Measurements from ENCODE around the gene ITGA3. TPM values are rescaled to one million over a fixed set of nuclear protein-coding genes. Genes with fewer than 3 reads are reported as not detected.
"Not testable (repeated sequence)": the region's sequence is repeated elsewhere in the genome, so short reads cannot be mapped to it uniquely, and the experiment has no call there.

Gene ITGA3
- total RNA-seq, 1 donor from 2014 or later = 668 TPM

DNA sequence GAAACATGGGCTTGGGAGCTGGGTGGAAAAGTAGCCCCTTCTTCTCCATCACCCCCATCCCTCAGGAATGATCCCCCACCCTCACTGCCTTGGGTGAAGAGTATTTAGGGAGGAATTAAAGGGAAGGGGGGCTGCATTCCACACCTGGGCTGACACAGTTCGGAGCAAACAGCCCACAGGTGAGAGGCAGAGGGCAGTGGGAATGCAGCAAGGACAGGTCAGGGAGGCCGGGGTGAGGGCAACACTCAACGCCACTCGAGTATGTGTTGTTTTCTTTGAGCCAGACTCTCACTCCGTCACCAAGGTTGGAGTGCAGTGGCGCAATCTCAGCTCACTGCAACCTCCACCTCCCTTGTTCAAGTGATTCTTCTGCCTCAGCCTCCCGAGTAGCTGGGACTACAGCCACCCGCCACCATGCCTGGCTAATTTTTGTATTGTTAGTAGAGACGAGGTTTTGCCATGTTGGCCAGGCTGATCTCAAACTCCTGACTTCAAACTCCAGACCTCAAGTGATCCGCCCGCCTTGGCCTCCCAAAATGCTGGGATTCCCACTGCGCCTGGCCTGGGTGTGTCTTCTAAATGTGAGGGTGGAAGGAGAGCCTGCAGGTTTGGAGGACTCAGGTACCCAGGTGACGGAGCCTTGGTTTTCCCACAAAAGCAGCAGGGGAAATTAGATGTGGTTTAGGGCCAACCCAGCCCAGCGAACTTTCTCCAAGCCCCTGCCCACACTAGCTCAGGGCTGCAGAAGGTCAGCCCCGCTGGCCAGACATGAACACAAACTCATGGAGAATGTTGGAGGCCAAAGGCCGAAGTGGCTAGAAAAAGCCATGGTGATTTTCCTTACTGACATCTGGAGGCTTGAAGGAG, 21.2 kb upstream of the ITGA3 start:
- no peak overlapping the region for H3K4me3 ChIP-seq (ENCODE audit: low read depth, low read length)
- TF ChIP-seq, protein P1, sequence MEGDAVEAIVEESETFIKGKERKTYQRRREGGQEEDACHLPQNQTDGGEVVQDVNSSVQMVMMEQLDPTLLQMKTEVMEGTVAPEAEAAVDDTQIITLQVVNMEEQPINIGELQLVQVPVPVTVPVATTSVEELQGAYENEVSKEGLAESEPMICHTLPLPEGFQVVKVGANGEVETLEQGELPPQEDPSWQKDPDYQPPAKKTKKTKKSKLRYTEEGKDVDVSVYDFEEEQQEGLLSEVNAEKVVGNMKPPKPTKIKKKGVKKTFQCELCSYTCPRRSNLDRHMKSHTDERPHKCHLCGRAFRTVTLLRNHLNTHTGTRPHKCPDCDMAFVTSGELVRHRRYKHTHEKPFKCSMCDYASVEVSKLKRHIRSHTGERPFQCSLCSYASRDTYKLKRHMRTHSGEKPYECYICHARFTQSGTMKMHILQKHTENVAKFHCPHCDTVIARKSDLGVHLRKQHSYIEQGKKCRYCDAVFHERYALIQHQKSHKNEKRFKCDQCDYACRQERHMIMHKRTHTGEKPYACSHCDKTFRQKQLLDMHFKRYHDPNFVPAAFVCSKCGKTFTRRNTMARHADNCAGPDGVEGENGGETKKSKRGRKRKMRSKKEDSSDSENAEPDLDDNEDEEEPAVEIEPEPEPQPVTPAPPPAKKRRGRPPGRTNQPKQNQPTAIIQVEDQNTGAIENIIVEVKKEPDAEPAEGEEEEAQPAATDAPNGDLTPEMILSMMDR (conservative IDR thresholded peaks at IDR 0.05; ENCODE audit: low read depth, low read length) = no peak
- no peak for DNase-seq (ENCODE audit: low read depth)

DNA sequence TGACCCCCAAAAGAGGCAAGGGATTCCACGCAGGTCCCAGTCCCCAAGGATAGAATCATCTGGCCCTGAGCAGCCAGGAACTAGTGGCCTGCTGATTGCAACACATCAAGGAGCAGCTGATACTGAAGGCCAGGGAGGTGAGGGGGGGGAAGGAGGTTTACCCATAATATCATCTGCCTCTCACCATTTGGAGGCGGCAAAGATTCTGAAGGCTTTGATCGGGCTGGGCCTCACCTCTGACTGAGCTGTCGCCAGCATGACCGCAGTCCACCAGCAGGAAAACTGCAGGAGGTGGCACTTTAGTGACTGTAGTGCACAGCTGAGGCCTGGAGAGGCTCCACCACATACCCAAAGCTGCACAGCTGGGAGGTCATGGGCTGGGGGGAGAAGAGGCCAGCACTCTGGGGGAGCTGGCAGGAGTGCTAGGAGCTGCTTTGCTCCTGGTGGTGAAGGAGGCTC, 20.5 kb upstream of the ITGA3 start:
- no peak overlapping the region for H3K4me3 ChIP-seq (ENCODE audit: low read depth, low read length)
- TF ChIP-seq, protein P1 (conservative IDR thresholded peaks at IDR 0.05; ENCODE audit: low read depth, low read length) = no peak
- no peak for DNase-seq (ENCODE audit: low read depth)

DNA sequence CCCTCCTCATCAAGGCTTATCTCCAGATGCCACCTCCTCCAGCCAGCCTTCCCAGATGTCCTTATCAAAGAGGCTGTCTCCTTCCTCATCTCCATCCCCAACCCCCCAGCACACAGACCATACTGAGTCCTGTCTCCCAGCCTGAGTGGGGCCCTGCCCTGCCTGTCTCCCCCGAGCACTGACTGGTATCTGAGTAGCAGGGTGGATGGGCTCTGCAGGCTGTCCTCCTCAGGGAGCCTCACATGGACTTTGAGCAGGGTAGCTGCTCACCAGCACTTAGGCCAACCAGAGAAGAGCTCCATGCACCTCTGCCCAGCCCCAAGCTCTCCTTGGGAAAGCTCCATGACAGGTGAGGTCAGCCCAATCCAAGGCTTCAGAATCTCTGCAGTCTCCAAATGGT, 20.0 kb upstream of the ITGA3 start:
- TF ChIP-seq, protein P1 (conservative IDR thresholded peaks at IDR 0.05; ENCODE audit: low read depth, low read length) = no peak
- DNase-seq (ENCODE audit: low read depth) = no peak
- H3K4me3 ChIP-seq (ENCODE audit: low read depth, low read length) = no peak overlapping the region

DNA sequence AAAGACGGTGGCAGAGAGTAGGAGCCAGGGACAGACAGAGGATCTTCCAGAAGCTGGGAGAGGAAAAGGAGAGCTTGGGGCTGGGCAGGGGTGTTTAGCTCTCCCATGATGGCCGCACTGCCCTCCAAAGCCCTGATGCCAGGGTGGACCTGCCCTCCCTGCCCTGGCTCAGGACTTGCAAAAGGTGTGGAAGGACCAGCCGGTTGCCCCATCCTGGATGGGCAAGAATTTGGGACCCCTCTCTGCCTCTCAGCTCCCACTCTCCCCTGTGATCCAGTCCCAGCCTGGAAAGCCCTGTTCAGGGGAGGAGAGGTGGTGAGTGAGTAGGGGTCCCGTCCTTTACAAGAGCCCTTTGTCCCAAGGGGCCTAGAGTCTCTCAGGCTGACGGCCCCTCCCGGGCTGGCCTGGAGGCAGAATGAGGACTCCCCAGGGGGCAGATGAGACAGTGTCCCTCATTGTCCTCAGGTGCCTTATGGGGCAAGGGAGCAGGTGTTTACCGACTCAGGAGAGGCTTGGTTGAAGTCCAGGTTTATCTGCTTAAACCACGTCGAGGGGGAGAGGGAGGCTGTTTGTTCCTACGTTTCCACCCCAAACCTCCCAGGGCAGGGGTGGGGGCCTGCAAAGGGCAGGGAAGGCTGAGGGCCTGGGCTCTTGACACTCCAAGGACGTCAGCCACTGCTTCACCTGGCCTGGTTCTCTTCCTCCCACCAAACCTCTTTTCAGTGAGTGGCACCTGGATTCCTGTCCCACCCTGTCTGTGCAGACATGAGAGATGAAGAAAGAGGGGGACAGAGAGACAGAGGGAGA, 19.3 kb upstream of the ITGA3 start:
- no peak for DNase-seq (ENCODE audit: low read depth)
- H3K4me3 ChIP-seq (ENCODE audit: low read depth, low read length) = no peak overlapping the region
- TF ChIP-seq, protein P1 (conservative IDR thresholded peaks at IDR 0.05; ENCODE audit: low read depth, low read length) = no peak

DNA sequence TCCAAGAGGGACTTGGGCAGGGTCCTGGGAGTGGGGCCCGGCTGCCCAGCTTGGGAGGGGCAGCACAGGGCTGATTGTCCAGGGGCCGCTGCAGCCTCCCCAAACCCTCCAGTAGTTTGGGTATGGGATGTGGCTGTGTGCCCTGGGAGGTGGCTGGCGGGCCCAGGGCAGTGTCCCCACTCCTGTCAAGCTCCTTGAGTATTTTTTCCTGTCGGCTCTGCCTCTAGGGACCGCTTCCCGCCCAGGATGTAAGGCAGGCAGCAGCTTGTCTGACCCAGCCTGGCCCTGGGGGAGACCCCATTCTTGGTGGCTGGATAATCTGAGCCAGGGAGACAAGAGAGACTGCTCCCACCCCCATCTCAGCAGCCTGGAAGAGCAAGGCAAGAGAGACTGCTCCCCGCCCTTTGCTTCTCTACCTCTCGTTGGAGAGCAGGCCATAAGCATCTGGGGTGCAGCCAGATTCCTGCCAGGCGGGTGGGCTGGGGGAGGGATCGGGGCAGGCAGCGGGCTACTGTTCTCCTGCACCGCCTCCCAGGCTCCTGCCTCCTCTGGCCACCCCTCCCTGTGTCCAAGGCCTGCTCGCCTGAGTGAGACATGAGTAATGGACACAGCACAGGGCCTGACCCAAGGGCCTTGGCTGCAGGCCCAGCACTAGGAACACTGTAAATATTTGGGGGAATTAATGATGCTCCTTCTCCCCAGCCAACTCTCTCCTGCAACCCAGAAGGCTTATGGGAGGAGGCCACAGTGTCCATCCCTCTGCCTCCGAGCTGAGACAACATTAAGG, 18.4 kb upstream of the ITGA3 start:
- H3K4me3 ChIP-seq (ENCODE audit: low read depth, low read length) = no peak overlapping the region
- TF ChIP-seq, protein P1 (conservative IDR thresholded peaks at IDR 0.05; ENCODE audit: low read depth, low read length) = no peak
- no peak for DNase-seq (ENCODE audit: low read depth)

DNA sequence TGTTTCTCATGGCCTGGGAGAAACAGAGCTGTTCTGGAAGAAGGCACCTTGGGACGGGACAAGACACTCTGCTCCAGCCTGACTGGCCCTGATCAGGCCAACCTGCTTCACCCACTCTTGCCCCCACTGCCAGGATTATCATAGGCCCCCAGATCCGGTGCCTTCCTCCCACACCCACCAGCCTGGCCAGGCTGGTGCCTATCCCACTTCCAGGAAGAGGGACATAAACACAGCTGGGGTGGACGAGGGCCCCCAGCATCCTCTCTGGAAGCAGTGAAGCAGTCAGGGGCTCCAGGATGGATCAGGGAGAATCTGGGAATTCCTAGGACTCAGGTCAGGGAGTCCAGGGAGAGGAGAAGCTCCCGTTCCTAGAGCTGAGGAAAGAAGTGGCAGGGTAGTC, 16.9 kb upstream of the ITGA3 start:
- H3K4me3 ChIP-seq (ENCODE audit: low read depth, low read length) = no peak overlapping the region
- TF ChIP-seq, protein P1 (conservative IDR thresholded peaks at IDR 0.05; ENCODE audit: low read depth, low read length) = no peak
- DNase-seq (ENCODE audit: low read depth) = no peak

DNA sequence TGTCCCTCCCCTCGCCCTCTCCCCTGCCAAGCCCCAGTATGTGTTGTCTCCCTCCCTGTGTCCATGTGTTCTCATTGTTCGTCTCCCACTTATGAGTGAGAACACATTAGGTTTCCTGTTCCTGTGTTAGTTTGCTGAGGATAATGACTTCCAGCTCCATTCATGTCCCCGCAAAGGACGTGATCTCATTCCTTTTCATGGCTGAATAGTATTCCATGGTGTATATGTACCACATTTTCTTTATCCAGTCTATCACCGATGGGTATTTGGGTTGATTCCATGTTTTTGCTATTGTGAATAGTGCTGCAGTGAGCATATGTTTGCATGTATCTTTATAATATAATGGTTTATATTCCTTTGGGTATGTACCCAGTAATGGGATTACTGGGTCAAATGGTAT, 15.4 kb upstream of the ITGA3 start:
- H3K4me3 ChIP-seq (ENCODE audit: low read depth, low read length); DNase-seq (ENCODE audit: low read depth): not testable (repeated sequence)
